ENCODE data around the gene HTT-AS. TPM values are rescaled to one million over a fixed set of nuclear protein-coding genes. Genes with fewer than 3 reads are reported as not detected.

The HTT-AS gene
- total and polyA plus RNA-seq, 2 of the 8 experiments (the other 6 are each of a cell fraction or from before 2014, with no cell fraction given): not detected

DNA sequence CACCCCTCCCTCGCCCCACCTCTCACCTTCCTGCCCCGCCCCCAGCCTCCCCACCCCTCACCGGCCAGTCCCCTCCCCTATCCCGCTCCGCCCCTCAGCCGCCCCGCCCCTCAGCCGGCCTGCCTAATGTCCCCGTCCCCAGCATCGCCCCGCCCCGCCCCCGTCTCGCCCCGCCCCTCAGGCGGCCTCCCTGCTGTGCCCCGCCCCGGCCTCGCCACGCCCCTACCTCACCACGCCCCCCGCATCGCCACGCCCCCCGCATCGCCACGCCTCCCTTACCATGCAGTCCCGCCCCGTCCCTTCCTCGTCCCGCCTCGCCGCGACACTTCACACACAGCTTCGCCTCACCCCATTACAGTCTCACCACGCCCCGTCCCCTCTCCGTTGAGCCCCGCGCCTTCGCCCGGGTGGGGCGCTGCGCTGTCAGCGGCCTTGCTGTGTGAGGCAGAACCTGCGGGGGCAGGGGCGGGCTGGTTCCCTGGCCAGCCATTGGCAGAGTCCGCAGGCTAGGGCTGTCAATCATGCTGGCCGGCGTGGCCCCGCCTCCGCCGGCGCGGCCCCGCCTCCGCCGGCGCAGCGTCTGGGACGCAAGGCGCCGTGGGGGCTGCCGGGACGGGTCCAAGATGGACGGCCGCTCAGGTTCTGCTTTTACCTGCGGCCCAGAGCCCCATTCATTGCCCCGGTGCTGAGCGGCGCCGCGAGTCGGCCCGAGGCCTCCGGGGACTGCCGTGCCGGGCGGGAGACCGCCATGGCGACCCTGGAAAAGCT lies at the start of gene HTT-AS, which contains the start of gene HTT (continued):
- TF ChIP-seq, protein P1, sequence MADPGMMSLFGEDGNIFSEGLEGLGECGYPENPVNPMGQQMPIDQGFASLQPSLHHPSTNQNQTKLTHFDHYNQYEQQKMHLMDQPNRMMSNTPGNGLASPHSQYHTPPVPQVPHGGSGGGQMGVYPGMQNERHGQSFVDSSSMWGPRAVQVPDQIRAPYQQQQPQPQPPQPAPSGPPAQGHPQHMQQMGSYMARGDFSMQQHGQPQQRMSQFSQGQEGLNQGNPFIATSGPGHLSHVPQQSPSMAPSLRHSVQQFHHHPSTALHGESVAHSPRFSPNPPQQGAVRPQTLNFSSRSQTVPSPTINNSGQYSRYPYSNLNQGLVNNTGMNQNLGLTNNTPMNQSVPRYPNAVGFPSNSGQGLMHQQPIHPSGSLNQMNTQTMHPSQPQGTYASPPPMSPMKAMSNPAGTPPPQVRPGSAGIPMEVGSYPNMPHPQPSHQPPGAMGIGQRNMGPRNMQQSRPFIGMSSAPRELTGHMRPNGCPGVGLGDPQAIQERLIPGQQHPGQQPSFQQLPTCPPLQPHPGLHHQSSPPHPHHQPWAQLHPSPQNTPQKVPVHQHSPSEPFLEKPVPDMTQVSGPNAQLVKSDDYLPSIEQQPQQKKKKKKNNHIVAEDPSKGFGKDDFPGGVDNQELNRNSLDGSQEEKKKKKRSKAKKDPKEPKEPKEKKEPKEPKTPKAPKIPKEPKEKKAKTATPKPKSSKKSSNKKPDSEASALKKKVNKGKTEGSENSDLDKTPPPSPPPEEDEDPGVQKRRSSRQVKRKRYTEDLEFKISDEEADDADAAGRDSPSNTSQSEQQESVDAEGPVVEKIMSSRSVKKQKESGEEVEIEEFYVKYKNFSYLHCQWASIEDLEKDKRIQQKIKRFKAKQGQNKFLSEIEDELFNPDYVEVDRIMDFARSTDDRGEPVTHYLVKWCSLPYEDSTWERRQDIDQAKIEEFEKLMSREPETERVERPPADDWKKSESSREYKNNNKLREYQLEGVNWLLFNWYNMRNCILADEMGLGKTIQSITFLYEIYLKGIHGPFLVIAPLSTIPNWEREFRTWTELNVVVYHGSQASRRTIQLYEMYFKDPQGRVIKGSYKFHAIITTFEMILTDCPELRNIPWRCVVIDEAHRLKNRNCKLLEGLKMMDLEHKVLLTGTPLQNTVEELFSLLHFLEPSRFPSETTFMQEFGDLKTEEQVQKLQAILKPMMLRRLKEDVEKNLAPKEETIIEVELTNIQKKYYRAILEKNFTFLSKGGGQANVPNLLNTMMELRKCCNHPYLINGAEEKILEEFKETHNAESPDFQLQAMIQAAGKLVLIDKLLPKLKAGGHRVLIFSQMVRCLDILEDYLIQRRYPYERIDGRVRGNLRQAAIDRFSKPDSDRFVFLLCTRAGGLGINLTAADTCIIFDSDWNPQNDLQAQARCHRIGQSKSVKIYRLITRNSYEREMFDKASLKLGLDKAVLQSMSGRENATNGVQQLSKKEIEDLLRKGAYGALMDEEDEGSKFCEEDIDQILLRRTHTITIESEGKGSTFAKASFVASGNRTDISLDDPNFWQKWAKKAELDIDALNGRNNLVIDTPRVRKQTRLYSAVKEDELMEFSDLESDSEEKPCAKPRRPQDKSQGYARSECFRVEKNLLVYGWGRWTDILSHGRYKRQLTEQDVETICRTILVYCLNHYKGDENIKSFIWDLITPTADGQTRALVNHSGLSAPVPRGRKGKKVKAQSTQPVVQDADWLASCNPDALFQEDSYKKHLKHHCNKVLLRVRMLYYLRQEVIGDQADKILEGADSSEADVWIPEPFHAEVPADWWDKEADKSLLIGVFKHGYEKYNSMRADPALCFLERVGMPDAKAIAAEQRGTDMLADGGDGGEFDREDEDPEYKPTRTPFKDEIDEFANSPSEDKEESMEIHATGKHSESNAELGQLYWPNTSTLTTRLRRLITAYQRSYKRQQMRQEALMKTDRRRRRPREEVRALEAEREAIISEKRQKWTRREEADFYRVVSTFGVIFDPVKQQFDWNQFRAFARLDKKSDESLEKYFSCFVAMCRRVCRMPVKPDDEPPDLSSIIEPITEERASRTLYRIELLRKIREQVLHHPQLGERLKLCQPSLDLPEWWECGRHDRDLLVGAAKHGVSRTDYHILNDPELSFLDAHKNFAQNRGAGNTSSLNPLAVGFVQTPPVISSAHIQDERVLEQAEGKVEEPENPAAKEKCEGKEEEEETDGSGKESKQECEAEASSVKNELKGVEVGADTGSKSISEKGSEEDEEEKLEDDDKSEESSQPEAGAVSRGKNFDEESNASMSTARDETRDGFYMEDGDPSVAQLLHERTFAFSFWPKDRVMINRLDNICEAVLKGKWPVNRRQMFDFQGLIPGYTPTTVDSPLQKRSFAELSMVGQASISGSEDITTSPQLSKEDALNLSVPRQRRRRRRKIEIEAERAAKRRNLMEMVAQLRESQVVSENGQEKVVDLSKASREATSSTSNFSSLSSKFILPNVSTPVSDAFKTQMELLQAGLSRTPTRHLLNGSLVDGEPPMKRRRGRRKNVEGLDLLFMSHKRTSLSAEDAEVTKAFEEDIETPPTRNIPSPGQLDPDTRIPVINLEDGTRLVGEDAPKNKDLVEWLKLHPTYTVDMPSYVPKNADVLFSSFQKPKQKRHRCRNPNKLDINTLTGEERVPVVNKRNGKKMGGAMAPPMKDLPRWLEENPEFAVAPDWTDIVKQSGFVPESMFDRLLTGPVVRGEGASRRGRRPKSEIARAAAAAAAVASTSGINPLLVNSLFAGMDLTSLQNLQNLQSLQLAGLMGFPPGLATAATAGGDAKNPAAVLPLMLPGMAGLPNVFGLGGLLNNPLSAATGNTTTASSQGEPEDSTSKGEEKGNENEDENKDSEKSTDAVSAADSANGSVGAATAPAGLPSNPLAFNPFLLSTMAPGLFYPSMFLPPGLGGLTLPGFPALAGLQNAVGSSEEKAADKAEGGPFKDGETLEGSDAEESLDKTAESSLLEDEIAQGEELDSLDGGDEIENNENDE (IDR thresholded peaks at IDR 0.05; ENCODE audit: insufficient replicate concordance, low read length): no peak
- no peak for TF ChIP-seq SIRT6 (IDR thresholded peaks at IDR 0.05; ENCODE audit: low read length)
- peak; percentile 22; the same call in 1 of the 2 replicates for TF ChIP-seq TBP (IDR thresholded peaks at IDR 0.05; ENCODE audit: low read depth, low read length)
- peak; percentile 41 for TF ChIP-seq KDM4A (IDR thresholded peaks at IDR 0.05; ENCODE audit: low read depth, low read length, severe bottlenecking)
- no peak for TF ChIP-seq CTBP2 (IDR thresholded peaks at IDR 0.05; ENCODE audit: borderline replicate concordance, insufficient read depth, insufficient read length, low read length)
- no peak for TF ChIP-seq ZNF274 (IDR thresholded peaks at IDR 0.05; ENCODE audit: borderline replicate concordance, extremely low read depth, low read length)
- no peak for TF ChIP-seq SRF (IDR thresholded peaks at IDR 0.05; ENCODE audit: low read depth, low read length)
- no peak for TF ChIP-seq BACH1 (IDR thresholded peaks at IDR 0.05; ENCODE audit: low read length)
- TF ChIP-seq EGR1 (IDR thresholded peaks at IDR 0.05; ENCODE audit: borderline replicate concordance, low read depth, low read length): peak; percentile 20; the same call in 1 of the 2 replicates
